AML-193 (cell line): Measurements from ENCODE around the gene CTCFL.

ENCODE experiments used
- DNase-seq, 2 experiments: peaks; one replicate each; lab custom pipeline; 2025; lab: John Stamatoyannopoulos, UW

The CTCFL gene

DNA sequence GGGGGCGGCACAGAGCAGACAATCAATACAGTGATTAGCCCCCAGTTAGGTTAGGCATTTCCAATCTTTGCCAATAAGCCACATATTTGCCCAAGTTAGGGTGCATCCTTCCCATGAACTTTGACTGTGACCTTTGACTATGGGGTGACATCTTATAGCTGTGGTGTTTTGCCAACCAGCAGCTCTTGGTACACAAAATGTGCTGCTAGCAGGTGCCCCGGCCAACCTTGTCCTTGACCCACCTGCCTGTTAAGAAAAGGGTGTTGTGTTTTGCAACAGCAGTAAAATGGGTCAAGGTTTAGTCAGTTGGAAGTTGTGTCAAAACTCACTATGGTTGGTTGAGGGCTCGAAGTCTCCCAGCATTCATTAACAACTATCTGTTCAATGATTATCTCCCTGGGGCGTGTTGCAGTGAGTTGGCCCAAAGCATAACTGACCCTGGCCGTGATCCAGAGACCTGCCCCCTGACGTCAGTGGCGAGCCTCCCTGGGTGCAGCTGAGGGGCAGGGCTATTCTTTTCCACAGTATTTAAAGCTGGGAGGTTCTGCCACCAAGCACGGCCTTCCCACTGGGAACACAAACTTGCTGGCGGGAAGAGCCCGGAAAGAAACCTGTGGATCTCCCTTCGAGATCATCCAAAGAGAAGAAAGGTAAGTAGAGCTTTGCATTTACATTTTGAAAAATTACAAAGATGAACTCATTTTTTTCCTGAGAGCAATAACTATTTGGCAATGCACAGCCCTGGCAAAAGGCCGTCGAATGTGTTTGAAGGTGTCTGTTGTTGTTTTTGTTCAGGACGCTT is 35.8 kb upstream of the CTCFL start, which contains the start of gene PCK1:
Gene PCK1, plus strand, starts transcription at position 557 of the 802 bp plus-strand sequence. CDS start 302 bp downstream, outside the sequence.
- no peak for DNase-seq

DNA sequence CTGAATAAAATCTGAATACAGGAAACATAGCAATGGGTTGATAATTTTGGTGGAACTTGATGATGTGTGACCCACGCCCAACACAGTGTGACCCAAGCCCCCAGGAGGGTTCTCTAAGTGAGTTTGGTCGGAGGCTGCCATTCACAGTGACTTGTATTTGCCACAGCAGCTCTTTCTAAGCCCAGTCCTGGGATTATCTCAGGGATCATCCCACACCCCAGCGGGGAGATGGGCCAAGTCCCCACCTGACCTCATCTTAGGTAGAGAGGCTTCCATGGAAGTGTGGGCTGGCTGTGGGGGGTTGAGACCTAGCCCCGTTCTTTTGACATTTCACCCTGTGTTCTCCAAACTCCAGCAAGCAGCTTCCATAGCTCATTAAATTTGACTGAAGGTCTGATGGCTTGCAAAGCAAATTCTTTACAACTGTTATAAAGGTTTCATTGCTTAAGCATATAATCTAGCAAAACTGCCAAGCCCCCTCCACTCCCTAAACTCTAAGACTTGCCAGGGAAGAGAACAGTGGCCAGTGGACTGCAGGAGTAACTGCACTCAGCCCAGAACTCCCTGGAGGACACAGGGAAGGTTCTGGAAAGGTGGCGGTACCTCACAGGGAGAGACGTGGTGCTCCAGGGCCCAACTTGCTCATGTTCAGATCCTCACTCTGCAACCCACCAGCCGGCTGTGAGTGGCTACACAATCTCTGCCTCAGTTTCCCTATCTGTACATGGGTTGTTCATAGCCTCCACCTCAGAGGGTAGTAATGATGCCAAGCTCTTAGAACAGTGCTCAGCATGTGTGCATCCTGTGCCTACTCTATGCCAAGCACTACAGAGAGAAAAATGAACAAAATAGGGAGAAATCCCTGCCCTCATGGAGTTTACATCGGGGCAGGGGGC is 35.0 kb upstream of the CTCFL start:
- DNase-seq: no peak

DNA sequence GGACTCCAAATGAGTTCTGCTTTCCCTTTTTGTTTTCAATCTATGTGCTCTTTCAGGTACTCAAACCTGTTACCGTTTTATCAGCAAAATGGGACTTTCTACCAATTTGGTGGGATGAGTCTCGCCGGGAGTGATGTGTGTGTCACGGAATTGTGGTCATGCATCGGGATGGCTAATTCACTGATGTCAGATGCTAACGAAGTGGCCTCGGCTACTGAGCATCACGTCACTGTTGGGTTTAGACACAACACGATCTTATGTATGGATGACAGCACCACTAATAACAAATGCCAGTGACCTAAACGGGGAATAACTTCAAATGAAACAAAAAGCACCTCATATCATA is 34.3 kb upstream of the CTCFL start:
- DNase-seq: no peak

DNA sequence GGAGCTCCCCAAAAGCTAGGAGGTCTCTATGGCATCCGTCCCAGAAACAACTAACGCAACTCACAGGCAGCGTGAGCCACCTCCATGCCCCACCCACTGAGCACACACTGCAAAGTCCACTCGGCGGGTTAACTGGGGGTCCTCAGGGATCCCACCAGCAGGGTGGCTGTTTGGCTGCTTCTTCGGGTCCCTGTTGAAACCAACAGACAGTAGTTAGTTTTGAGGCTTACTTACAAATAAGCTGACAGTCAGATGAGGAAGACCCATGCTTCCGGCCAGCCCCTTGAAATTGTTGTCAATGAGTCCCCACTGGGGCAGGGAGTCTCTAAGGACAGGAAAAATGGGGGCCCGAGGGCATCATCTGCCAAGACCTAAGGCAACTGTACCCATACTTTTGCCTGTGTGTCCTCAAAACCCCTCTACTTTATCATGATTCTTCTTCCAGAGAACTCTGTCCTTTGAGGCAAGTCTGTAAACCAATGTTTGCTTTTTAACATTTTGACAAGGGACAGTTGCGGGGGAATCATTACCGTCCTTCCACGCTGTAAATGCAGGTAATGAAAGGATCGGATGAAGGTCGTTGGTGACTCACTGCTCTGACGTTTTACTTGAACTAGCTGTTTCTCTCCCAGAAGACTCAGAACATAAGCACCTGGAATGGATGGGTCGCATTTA is 33.8 kb upstream of the CTCFL start:
- no peak for DNase-seq

DNA sequence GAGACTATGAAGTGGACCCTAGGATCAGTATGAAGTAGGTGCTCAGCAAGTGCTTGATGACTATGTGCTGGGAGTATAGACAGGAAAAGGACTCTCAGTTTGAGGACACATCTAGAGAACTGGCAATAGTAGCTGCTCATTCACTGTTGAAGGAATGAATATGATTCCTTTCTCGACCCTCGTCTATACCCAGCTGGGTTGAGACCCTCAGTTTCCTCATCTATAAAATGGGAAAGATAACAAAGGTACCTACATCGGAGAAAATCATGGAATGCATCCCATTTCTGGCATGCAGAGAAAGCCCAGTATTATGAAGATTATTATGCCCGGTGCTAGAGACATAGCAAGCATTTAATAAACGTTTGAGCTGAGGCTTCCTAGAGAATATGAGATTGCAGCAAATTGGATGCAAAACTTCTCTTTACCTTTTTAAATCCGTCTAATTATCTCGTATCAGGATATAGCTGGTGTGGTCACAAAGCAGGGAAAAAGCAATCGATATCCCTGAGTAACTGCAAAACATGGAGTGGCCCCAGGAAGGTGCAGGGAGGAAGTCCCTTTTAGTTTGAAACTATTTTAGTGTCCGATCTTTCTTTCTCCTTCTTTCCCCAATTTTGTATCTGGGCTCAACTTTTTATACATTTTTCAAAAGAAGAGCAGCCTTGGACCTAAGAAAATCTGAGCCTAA is 33.1 kb upstream of the CTCFL start:
- no peak for DNase-seq

DNA sequence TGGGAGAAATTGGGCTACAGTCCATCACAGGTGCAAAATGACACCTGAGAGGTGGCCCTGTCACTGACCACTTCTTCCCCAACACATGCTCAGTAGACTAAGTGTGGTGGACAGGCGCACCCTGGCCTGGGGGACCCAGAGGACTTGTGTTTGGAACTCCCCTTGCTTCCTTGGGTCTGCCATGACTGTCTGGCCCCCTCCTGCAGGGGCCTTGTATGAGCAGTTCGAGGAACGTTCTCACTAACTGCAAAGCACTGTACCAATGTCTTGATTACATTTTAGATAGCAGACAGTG is 32.0 kb upstream of the CTCFL start:
- DNase-seq: no peak

DNA sequence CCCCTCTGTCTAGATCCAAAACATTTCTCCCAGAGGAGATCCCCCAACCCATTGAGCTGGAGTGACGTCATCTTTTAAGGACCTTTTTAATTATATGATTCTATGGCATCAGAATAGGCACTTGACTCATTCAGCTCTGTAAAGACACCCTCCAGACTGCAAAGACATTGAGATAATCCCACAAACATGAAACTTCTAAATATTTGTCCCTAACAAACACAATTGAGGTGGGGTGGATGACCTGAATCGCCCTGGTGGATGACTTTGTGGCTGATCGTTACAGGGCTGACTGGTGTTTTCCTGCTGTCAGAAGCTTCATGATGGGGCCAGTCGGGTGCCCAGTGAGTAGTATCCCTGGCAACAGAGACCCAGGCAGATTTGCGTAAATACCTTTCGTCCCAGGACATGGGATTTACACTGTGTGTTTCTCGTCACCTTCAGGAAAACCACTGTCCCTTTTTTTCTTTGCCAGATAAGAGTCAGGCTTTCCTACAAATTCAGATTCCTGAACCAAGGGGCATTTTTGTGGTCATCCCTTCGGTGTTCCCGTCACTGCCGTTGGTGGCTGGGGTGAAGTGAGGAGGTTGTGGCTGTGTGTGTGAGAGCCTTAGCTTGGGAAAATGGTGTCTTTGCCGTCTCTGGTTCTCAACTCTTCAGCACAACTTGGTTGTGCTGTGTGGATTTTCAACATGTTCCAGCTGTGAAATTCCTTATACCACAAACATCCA is 30.7 kb upstream of the CTCFL start:
- no peak for DNase-seq

DNA sequence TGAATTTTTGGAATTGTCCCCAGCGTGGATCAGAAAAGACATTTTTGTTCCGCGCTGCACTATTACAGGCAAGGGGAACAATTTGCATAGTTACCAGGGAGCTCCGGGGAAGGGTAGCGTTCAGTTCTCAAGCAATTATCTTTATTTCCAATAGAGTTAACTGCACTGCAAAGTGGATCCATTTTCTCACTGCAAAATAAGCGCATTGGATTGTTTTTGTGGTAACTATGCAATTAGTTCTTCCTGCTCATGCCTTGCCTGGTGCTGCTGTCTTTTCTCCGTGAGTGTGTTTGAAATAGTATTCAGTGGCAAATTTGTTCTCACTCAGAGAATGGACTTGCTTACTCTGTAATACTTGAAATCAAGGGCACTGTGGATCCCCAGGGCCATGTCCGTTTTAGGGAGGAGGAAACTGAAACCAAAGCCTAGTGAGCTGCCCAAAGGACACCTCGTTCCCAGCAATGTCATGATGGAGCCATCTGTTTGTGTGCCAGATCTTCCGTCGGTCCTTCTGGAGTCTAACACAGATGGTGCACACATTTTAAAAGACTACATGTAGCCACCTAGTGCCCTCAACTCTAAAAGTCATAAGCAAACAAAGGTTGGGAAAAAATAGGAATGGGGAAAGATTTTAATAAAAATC is 28.6 kb upstream of the CTCFL start:
- no peak for DNase-seq

DNA sequence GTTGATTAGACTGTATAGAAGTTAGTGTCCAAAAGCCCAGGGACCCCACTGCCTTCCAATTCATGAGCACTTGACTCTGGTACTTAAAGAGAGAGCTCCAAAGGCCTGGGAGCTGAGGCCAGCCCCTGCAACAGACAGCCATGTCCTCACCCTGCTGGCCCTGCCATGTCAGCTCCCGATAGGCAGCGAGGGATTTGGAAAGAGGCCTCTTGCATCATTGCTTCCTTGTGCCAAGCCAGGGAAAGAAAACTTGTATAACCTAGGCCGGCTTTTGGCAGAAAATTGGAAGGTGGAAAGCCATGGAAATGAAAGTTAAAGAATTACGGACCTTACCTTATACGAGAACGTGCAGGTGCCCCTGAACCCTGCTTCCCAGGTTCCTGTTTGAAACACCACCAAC is 27.5 kb upstream of the CTCFL start:
- DNase-seq: no peak

DNA sequence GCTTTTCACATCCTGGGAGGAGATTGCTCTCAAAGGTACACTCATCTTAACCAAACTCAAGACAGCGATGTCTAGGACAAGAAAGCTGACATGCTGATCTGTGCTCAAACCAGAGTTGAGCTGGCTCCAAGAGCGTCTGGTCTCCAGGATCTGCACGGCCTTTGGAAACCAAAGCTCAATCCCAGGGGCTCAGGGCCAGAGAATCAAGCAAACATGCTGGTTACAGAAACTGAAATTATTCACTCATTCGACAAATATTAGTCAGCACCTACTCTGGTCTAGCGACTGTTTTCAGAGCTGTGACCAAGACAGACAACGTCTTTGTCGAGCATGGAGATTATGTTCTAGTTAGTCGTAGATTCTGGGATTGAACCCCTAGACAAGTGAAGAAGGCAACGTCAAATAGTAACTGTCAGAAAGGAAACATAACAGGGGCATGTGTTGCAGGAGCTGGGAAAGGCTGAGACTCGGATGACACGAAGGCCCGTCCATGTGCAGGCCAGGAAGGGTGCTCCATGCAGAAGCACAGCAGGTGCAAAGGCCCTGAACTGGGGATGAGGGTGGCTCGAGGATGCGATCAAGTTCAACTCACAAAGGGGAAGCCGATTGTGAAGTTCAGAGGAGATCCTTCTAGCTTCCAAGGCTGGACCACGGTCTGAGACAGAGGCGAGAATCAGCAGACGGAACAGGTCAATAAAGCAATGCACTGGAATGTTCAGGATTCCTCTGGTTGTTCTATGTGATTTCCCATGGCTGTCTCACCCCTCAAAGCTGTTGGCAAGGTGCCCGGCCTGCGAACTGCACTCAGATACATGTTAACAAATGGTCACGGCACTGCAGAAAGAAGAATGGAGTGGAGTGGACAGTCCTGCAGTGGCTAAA is 23.5 kb upstream of the CTCFL start:
- DNase-seq: no peak

DNA sequence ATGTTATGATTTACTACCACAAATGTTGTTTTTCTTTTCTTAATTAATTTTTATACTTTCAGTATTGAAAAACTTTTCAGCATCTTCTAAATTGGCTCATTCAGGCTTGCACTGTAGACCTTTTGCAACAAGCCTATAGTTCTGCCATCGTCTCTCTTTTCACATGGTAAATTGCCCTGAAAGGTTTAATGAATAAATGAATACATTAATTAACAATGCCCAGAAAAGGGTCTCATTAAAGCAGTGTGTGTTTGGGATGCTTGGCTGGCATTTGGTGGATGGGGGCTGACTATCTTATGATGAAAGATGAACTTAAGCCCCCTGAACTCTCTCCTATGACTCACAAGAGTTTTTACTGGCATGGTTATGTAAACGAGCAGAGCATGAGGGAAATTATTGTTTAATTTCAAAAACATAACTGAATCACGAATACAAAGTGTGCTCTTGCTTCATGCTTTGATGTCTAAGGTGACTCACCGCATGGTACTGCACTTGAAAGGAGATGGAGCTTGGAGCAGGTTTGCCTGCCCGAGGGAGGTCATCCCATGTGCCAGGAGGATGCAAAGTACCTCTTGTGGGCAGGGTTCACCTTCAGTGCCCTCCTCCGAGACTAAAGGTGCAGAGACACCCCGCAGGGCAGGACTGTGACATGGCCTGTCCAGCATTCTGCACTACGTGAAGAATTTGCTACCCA is 22.2 kb upstream of the CTCFL start:
- DNase-seq: no peak

DNA sequence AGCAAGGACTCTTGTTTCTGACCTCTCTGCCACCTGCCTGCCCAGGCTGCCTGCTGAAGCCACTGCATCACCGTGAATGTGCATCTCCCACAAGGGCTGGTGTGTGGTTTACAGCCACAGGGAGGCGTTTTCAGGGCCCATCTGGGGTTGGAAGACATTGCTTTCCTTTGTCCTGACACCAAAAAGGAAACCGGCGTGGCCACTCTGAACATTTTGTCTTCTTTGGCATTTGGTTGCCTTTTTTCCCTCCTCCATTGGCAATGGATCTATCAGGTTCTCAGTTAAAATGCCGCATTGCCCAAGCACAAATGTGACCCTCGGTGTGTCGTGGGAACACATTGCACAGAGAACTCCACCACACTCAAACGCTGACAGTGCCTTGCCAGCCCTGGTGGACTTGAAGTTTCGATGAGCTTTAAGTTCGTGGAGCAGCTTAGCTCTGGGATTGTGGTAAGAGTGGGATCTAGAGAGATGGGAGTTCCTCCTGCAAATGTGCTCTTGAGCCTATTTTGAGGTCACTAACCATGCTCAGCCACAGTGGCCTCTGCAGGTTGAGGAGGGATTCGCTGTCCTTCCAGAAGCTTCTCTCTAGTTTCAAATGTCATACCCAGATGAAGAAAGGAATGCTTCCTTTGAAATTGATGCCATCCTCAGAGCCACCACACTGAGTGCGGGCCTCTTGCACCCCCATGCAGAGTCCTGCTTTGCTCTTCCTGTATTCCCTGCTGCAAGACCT is 21.2 kb upstream of the CTCFL start:
- DNase-seq: no peak

DNA sequence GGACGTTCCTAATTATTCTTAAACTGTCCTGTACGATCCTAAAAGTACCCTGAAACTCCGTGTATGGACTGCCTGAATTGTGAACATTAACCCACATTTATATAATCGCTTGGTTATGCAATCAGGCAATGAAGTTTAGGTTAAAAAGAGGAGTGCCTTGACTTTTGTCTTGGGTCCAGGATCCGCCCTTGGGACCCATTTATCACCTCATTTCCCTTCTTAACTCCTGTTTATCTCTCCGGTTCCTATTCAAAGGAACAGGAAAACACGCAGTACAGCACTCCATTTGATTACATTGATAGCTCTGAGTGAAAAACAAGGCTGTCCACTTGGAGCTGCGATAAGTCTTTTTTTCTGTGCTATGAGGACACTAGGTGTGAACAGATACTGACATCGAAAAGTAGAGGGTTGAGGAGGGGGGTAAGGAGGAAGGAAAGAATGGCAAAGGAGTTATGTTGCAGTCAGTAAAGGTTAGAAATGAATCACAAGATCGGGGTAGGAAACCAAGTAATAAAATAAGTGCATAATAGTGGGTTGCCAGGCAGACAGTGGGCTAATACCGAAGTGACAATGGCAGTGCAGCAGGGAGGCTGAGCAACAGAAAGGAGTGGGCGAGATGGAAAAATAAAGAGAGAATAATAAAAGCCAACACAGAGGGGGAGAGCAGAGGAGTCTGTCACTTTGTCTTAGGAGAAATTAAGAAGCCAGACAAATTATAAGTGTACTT is 20.1 kb upstream of the CTCFL start:
- DNase-seq: no peak

DNA sequence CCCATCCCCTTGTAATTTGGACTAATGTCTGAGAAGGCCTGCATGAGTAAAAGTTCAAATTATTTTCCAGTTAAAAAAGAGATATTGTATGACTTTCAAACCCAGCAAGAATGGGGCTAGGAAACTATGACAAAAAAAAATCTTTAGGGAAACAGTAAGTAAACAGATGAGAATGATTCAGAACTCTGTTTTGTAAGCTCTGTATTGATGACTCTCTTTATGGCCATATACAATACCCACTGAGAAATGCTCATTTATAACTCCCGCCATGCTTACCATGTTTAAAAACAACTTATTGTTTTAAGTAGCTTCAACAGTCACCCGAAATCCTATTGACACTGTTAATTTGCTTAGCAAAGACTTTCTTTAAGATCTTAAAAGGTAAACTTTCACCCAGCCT is 18.8 kb upstream of the CTCFL start:
- DNase-seq: no peak

DNA sequence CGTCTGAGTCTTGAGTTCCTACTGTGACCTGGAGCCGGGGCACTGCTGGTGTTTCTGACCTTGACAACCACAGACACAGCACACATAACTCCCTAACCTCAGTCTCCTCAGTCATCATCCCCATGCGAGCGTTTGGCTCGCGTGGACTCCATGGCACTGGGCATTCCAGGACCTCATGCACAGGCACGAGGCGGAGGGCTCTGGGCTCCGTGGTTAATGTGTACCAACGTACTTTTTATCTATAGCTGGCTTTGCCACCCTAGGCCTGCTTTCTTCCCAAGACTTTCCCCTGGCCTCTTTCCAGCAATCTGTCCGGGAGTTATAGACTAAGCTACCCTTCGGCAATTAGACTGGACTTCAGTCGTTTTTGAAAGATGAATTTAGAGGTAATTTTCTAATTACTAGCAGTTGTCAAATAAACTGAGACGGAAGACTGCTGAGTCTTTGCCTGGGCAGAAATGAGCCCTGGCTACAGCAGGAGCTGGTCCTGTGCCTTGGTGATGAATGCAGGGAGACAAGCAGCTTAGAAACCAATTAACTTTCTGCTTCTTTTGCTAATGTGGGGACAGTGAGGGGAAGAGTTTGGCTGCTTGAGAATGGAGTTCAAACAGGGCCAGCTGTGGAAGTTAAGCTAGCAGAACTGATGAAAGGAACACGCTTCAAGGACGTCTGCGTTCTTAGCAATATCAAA is 16.1 kb upstream of the CTCFL start:
- no peak for DNase-seq

DNA sequence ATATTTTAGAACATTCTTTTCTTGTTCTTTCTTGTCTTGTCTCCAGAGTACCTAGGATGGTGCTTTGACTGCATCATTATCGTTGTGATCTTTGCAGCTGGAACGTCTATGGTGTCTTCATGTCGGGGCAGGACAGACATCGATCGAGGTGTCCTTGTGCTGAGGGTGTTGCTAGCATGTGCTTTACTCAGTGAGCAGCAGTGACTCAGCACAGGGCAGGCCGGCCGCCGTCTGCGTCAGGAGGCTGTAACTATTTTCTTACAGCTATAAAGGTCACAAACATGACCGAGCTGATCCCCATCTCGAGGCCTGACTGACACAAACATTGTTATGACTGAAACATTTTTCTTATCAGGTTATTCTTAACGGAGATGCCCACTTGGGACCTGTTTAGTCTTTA is 14.9 kb upstream of the CTCFL start:
- no peak for DNase-seq

DNA sequence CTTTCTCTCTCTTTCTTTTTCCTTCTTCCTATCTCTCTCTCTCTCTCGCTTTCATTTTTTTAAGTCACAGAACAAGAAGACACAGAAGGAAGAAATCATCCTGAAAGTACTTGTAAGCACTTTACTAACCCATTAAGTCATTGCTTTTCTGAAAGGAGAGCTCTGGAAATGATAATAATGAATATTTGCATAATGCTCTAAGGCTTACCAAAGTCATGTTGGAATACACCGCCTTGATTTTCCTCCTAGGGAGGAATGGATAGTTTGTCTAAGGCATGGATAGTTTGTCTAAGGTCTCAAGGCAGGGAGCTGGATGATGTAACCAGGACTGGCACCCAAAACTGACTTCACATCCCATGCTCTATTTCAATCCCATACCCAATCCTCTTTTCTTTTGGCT is 12.9 kb upstream of the CTCFL start:
- no peak for DNase-seq
